ENCODE measurements around the gene GSS.

GSS gene

DNA sequence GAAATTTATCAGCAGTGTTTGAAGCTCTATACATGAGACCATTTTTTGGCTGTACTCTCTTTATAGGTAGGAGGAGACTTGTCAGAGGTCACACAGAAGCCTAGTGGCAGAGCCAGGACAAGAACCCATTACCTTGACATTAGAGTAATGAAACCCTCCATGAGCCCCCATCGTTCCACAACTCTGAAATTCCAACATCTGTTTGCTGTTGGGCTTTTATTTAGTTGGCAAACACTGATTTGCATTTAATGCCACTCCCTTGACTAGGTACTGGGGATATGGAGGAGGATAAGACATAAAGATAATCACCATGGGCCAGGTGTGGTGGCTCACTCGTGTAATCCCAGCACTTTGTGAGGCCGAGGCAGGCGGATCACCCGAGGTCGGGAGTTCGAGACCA, 1.6 kb downstream of the GSS start:
- H3K4me1 Mint-ChIP-seq (ENCODE audit: low read depth): peaks cover 14% of the 10 kb centered on the region
- DNase-seq (ENCODE audit: low spot score): no peak
- peaks cover 25% of the 10 kb centered on the region for H3K36me3 Mint-ChIP-seq (ENCODE audit: low read depth)
- H3K27ac Mint-ChIP-seq: no peak overlapping the region
- H3K27me3 Mint-ChIP-seq (ENCODE audit: low read depth): no peaks in the 10 kb centered on the region
- no peak overlapping the region for H3K4me3 Mint-ChIP-seq
- H3K9me3 Mint-ChIP-seq: no peaks in the 10 kb centered on the region

DNA sequence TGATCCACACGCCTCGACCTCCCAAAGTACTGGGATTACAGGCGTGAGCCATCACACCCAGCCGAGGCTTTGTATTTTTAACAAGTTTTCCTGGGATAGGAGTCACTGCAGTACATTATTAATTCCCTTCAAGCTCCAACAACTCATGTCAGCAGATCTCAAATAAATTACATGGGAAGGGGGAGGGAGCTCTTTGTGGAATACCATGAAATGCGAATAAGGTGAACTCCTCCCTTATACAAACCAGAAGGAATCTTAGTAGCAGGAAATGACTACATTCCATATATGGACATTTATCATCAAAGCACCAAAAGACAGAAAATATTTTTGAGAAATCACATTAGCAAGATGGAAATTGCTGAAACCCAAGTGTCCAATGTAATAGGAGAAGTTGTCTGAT, 2.9 kb downstream of the GSS start:
- no peak overlapping the region for H3K27ac Mint-ChIP-seq
- no peak for DNase-seq (ENCODE audit: low spot score)
- peaks cover 14% of the 10 kb centered on the region for H3K4me1 Mint-ChIP-seq (ENCODE audit: low read depth)
- no peak overlapping the region for H3K4me3 Mint-ChIP-seq
- H3K36me3 Mint-ChIP-seq (ENCODE audit: low read depth): peaks cover 25% of the 10 kb centered on the region
- H3K27me3 Mint-ChIP-seq (ENCODE audit: low read depth): no peaks in the 10 kb centered on the region
- H3K9me3 Mint-ChIP-seq: no peaks in the 10 kb centered on the region

DNA sequence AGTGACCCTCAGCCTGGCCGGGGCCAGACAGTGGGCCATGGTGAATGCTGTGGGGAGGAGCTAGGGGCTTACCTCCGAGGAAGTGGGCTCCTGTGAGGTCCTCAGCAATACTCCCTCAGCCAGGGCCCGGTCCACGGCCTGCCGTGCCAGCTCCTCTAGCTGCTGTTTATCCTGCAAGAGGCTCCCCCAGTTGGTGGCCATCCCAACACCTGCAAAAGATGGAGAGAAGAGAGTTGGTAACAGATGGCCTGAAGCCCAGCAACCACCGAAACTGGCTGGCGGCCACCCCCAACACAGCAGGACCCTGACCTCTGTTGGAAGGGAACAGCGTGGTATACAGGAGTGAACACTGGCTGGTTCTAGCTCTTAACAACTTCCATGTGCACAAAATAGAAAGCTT, 4.0 kb downstream of the GSS start:
- no peak overlapping the region for H3K4me3 Mint-ChIP-seq
- peaks cover 28% of the 10 kb centered on the region for H3K36me3 Mint-ChIP-seq (ENCODE audit: low read depth)
- peaks cover 14% of the 10 kb centered on the region for H3K4me1 Mint-ChIP-seq (ENCODE audit: low read depth)
- DNase-seq (ENCODE audit: low spot score): no peak
- H3K27me3 Mint-ChIP-seq (ENCODE audit: low read depth): no peaks in the 10 kb centered on the region
- no peaks in the 10 kb centered on the region for H3K9me3 Mint-ChIP-seq
- H3K27ac Mint-ChIP-seq: no peak overlapping the region

DNA sequence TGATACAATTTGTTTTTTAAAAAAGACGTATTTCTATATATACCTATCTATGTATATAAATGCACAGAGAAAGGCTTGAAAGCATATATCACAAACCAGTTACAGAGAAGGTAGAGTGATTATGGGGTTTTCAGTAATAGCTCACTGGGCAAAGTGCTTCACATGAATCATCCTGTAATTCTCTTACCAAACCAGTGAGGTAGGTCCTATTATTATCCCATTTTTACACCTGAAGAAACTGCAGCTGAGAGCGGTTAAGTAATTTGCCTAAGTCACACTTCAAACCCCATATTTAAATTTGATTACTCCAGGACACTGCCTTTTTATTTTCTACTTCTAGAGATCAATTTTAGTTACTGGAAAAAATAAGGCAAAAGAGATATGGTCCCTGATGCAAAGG, 4.4 kb downstream of the GSS start:
- no peak for DNase-seq (ENCODE audit: low spot score)
- H3K27me3 Mint-ChIP-seq (ENCODE audit: low read depth): no peaks in the 10 kb centered on the region
- H3K27ac Mint-ChIP-seq: no peak overlapping the region
- H3K4me1 Mint-ChIP-seq (ENCODE audit: low read depth): peaks cover 11% of the 10 kb centered on the region
- H3K36me3 Mint-ChIP-seq (ENCODE audit: low read depth): peaks cover 31% of the 10 kb centered on the region
- H3K9me3 Mint-ChIP-seq: no peaks in the 10 kb centered on the region
- H3K4me3 Mint-ChIP-seq: no peak overlapping the region

DNA sequence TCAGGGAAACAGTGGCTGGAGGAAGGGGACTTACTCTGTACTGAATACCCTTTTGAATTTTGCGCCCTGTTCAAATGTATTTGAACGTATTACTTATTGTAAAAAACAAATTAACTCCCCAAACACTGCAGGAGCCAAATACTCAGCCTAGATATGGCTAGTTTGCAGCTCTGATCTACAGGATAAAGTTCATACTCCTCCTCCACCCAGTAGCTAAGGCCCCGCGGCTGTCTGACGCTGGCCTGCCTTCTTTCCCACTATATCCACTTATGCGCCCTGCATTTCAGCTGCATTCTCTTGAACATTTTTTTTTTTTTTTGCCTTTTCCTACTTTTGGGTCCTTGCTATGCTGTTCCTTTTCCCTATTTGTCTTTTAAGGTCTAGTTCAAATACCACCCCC, 6.5 kb downstream of the GSS start:
- peaks cover 29% of the 10 kb centered on the region for H3K36me3 Mint-ChIP-seq (ENCODE audit: low read depth)

DNA sequence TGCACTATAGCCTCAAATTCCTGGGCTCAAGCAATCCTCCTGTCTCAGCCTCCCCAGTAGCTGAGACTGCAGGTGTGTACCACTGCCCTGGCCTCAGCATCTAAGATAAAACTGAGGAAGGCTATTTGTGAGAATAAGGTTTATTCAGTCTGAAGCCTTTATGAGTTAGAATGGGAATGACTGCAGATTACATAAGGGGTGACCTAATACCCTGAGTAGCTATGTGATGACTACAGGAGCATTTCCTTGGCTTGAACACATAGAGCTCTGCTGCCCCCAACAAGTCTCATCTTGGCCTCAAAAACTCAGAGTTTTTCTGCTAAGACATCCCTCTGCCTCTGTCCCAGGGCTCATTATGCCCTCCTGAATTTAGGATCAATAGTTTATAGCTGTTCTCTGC, 7.6 kb downstream of the GSS start:
- no peak overlapping the region for H3K4me3 Mint-ChIP-seq

More for the DNA sequence above, 6.5 kb downstream of the GSS start:
- Mint-ChIP-seq H3K9me3 (no peaks in the 10 kb centered on the region), H3K4me3 (no peak overlapping the region), H3K4me1 (ENCODE audit: low read depth) (no peaks in the 10 kb centered on the region), H3K27me3 (ENCODE audit: low read depth) (no peaks in the 10 kb centered on the region), H3K27ac (no peak overlapping the region)
- DNase-seq (ENCODE audit: low spot score): no peak

DNA sequence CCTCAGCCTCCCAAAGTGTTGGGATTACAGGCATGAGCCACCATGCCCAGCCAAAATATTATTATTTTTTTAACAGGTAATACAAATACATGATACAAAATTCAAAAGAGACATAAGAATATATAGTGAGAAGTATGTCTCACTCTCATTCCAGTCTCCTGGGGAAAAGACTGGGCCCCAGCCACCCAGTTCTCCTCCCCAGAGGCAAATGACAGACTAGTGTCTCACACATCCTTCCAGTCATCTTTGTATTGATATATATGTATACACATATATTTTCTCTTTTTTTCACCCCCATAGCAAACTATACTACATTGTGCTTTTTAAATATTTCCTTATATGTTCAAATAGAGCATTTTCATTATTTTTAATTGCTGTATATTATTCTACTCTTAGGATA, 8.3 kb downstream of the GSS start:
- H3K9me3 Mint-ChIP-seq: no peaks in the 10 kb centered on the region
- DNase-seq (ENCODE audit: low spot score): no peak
- H3K27ac Mint-ChIP-seq: no peak overlapping the region
- H3K4me3 Mint-ChIP-seq: no peak overlapping the region
- H3K4me1 Mint-ChIP-seq (ENCODE audit: low read depth): no peaks in the 10 kb centered on the region
- no peaks in the 10 kb centered on the region for H3K27me3 Mint-ChIP-seq (ENCODE audit: low read depth)
- peaks cover 41% of the 10 kb centered on the region for H3K36me3 Mint-ChIP-seq (ENCODE audit: low read depth)

More for the DNA sequence above, 7.6 kb downstream of the GSS start:
- Mint-ChIP-seq H3K4me1 (ENCODE audit: low read depth) (no peaks in the 10 kb centered on the region), H3K27me3 (ENCODE audit: low read depth) (no peaks in the 10 kb centered on the region), H3K27ac (no peak overlapping the region), H3K36me3 (ENCODE audit: low read depth) (peaks cover 36% of the 10 kb centered on the region), H3K9me3 (no peaks in the 10 kb centered on the region)
- no peak for DNase-seq (ENCODE audit: low spot score)

DNA sequence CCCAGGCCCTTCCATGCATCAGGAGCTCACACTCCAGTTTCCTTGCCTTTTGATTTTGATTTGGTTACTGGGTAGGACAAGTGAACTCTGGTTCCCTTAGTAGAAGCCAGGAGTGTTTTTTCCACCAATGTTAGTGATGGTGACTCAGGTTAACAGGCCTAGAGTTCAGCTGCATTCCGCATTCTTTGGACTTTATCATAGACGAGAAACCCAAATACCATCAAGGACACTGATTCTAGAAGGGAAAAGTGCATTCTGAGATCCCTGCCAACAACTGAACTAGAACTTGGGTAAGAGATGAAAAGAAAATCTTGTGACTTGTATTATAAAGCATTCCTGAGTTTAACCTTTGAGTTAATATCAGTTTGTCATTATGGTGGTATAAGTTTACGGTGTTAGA, 8.9 kb downstream of the GSS start:
- no peak for DNase-seq (ENCODE audit: low spot score)
- peaks cover 44% of the 10 kb centered on the region for H3K36me3 Mint-ChIP-seq (ENCODE audit: low read depth)
- no peak overlapping the region for H3K4me3 Mint-ChIP-seq
- no peaks in the 10 kb centered on the region for H3K27me3 Mint-ChIP-seq (ENCODE audit: low read depth)
- H3K27ac Mint-ChIP-seq: no peak overlapping the region
- no peaks in the 10 kb centered on the region for H3K4me1 Mint-ChIP-seq (ENCODE audit: low read depth)
- H3K9me3 Mint-ChIP-seq: no peaks in the 10 kb centered on the region

DNA sequence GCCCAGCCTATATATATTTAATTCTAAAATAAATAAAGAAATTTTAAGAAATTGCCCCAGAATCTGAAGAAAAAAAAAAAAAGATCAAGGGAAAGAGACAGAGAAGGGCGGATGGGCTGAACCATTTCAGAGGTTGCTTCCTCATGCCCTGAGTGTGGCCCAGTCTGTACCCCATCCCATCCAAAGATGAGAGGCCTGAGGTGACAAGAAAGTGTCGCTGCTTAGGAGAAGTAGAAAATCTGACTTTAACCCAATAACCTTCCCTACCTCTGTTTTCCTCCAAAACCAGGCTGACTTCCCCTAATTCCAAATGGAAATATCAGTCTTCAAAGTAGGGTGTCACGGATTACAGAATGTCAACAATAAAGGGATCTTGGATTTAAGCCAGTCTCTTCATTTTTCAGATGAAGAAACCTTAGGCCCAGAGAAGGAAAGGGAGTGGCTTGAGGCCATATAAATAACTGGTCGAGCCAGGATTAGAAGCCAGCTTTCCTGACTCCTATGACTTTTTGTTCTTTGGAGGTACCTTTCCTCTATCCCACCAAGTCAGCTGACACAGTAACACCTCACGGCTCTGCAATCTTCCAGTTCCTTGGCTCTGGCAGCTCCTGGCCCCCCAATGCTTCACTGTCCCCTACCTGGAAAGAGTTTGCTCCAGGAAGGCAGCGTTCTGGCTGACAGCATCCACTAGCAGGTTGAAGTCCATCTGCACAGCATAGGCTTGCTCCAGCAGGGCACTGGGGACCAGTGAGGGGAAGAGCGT, 10.1 kb downstream of the GSS start:
- no peak overlapping the region for H3K27ac Mint-ChIP-seq
- H3K4me1 Mint-ChIP-seq (ENCODE audit: low read depth): no peaks in the 10 kb centered on the region
- H3K36me3 Mint-ChIP-seq (ENCODE audit: low read depth): peaks cover 42% of the 10 kb centered on the region
- no peaks in the 10 kb centered on the region for H3K9me3 Mint-ChIP-seq
- no peak overlapping the region for H3K4me3 Mint-ChIP-seq
- no peaks in the 10 kb centered on the region for H3K27me3 Mint-ChIP-seq (ENCODE audit: low read depth)
- no peak for DNase-seq (ENCODE audit: low spot score)

DNA sequence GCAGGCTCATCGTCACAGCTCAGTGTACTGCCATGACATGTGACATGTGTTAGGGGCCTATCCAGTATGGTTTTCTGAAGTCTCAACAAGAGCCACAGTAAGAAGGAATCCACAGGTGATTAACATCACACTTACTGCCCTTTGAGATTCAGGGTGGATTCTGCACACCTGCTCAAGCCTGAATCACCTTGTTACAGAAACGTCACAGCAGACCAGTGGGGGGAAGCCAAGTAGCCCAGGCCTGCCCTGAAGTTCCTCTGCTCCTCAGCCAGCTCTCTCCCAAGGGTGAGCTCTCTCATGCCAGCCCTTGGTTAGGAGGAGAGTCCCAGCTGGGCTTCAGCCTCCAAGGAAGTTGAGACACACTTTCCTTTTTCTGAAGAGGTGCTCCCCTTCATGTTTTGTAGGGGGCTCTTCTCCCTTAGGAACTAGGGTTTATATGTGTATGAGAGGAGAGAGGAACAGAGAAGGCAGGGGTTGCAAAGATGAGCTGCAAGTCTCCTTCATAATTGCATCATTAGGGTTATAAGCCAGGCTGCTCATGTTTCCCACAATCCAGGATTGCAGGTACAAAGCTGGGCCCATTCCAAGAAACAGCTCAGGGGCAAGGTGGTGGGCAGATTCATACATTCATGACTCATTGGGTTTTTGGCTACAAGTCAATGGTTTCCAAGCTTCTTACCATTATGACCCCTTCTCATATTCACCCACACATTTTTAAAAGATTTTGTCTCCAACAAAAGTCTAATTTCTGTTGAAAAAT, 11.6 kb downstream of the GSS start:
- DNase-seq (ENCODE audit: low spot score): no peak
- Mint-ChIP-seq H3K27ac (no peak overlapping the region), H3K4me1 (ENCODE audit: low read depth) (no peaks in the 10 kb centered on the region), H3K9me3 (no peaks in the 10 kb centered on the region), H3K36me3 (ENCODE audit: low read depth) (peaks cover 31% of the 10 kb centered on the region), H3K4me3 (no peak overlapping the region), H3K27me3 (ENCODE audit: low read depth) (no peaks in the 10 kb centered on the region)

DNA sequence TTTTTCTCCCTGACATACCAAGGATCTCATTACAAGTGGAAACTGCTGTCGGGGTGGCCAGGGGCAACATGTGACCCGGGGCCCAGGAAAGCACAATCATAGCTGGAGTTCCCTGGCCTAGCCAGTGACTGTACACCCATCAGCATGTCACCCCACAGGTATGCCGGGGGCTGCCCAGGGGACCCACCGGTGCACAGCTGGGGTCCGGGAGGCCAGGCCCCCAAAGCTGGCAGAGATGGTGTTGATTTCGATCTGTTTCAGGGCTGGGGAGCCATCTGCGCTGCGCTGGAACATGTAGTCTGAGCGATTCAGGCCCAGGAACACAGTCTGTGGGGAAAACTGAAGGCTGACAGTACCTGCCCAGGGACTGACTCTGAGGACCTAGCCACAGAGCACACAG, 13.3 kb downstream of the GSS start:
- no peak overlapping the region for H3K4me3 Mint-ChIP-seq

DNA sequence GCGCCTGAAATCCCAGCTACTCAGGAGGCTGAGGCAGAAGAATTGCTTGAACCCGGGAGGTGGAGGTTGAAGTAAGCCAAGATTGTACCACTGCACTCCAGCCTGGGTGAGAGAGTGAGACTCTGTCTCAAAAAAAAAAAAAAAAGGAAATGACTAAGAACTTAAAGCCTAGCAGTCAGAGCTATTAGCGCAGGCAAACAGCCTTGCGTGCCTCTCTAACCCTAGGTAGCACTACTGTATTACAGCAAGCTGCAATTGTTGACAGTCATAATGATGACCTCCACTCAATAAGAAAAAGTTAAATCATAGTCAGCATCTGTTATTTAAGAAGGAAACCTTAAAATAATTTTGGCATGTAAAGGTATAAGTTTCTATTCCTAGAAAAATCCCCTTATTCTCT, 14.4 kb downstream of the GSS start:
- Mint-ChIP-seq H3K27me3 (ENCODE audit: low read depth) (no peaks in the 10 kb centered on the region), H3K36me3 (ENCODE audit: low read depth) (peaks cover 35% of the 10 kb centered on the region), H3K4me1 (ENCODE audit: low read depth) (no peaks in the 10 kb centered on the region), H3K4me3 (no peak overlapping the region), H3K27ac (no peak overlapping the region), H3K9me3 (no peaks in the 10 kb centered on the region)
- no peak for DNase-seq (ENCODE audit: low spot score)

More for the DNA sequence above, 13.3 kb downstream of the GSS start:
- H3K9me3 Mint-ChIP-seq: no peaks in the 10 kb centered on the region
- no peak overlapping the region for H3K27ac Mint-ChIP-seq
- no peak for DNase-seq (ENCODE audit: low spot score)
- H3K36me3 Mint-ChIP-seq (ENCODE audit: low read depth): peaks cover 37% of the 10 kb centered on the region
- H3K27me3 Mint-ChIP-seq (ENCODE audit: low read depth): no peaks in the 10 kb centered on the region
- no peaks in the 10 kb centered on the region for H3K4me1 Mint-ChIP-seq (ENCODE audit: low read depth)

DNA sequence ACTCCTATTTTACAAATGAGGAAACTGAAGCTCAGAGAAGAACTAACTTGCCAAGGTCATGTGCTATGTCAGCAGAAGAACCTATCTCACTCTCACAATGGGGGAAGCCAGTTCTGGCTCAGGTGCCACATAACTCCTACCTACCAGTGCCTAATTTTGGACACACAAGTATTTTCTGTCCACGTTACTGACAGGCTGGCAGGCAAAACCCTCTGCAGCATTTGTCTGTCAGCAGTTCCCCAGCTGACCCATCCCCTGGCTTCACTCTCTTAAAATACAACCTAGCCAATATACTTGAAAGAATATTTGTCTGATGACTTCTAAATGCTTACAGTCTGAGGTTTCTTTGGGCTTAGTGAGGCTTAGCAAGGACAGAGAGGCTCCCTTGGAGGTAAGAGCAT, 15.5 kb downstream of the GSS start:
- H3K4me1 Mint-ChIP-seq (ENCODE audit: low read depth): no peaks in the 10 kb centered on the region

DNA sequence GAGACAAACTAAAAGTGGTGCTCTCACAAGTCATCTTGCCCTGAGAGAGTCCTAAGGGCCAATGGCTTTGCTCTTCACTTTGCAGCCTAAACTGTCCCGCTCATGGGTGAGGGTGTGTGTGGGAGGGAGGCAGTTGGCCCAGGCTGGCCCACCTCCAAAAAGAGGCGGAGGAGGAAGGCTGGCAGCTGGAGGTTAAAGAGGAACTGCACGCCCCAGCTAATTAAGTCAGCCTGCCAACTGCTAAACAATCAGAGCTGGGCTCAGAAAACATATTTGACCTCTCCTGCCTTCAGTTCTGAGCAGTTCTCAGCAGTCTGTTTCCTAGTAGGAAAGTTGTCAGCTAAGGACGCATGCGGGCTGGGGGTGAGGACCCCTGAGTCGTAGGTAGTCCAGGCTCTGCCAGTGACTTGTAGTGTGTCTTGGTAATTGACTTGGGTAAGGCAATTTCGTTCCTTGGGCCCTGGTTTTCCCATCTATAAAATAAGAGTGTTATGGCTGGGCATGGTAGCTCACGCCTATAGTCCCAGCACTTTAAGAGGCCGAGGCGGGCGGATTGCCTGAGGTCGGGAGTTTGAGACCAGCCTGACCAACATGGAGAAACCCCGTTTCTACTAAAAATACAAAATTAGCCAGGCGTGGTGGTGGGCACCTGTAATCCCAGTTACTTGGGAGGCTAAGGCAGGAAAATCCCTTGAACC, 17.0 kb downstream of the GSS start:
- no peak for DNase-seq (ENCODE audit: low spot score)
- Mint-ChIP-seq H3K36me3 (ENCODE audit: low read depth) (peaks cover 36% of the 10 kb centered on the region), H3K9me3 (no peaks in the 10 kb centered on the region), H3K27ac (no peak overlapping the region), H3K27me3 (ENCODE audit: low read depth) (no peaks in the 10 kb centered on the region), H3K4me1 (ENCODE audit: low read depth) (no peaks in the 10 kb centered on the region), H3K4me3 (no peak overlapping the region)

More for the DNA sequence above, 15.5 kb downstream of the GSS start:
- Mint-ChIP-seq H3K27me3 (ENCODE audit: low read depth) (no peaks in the 10 kb centered on the region), H3K4me3 (no peak overlapping the region), H3K27ac (no peak overlapping the region), H3K36me3 (ENCODE audit: low read depth) (peaks cover 35% of the 10 kb centered on the region), H3K9me3 (no peaks in the 10 kb centered on the region)
- no peak for DNase-seq (ENCODE audit: low spot score)

All from T-helper 2 cell treated with Interferon-gamma antibody and Interleukin-4, amounts not matched to agents 5 μg/mL and 100 μg/mL, for 36 hours (primary cell).